LNCaP clone FGC (cell line): ENCODE results near the gene ARSI.

Experiments
- DNase-seq: peaks from one replicate; pipeline ENCODE4 v3.0.0-alpha.2; 2011; ENCODE audit warnings: low read depth
- H3K4me3 ChIP-seq: 2 replicates; pipeline ENCODE4 v1.5.1; 2011; ENCODE audit warnings: mild to moderate bottlenecking, low read depth, low read length, control low read depth
- TF ChIP-seq, protein P1 (sequence below): IDR thresholded peaks from 2 replicates; pipeline ENCODE4 v1.5.1; 2012; ENCODE audit warnings: mild to moderate bottlenecking; ENCODE audit not compliant: control insufficient read depth, insufficient read depth; ENCODE audit errors: extremely low read depth

Gene ARSI

DNA sequence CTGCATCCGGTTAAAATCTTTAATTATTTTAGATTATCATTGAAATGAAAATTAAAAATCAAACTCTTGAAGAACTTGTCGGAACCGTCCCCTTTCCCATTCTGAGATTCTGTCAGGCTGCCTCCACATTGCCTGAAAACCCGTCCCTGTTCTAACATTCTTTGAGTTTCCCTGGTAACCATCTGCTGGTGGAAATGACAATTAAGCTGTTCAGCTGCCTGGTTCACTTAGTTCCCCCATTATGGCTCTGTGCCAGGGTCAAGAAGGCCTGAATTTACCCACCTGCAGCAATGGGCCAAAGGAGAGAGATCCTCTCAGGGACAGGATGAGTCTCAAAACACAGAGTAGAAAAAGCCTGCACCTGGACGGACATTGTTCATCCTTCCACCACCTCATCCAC lies 43.0 kb upstream of the ARSI start:
- DNase-seq: no peak
- no peak overlapping the region for H3K4me3 ChIP-seq
- TF ChIP-seq, protein P1, sequence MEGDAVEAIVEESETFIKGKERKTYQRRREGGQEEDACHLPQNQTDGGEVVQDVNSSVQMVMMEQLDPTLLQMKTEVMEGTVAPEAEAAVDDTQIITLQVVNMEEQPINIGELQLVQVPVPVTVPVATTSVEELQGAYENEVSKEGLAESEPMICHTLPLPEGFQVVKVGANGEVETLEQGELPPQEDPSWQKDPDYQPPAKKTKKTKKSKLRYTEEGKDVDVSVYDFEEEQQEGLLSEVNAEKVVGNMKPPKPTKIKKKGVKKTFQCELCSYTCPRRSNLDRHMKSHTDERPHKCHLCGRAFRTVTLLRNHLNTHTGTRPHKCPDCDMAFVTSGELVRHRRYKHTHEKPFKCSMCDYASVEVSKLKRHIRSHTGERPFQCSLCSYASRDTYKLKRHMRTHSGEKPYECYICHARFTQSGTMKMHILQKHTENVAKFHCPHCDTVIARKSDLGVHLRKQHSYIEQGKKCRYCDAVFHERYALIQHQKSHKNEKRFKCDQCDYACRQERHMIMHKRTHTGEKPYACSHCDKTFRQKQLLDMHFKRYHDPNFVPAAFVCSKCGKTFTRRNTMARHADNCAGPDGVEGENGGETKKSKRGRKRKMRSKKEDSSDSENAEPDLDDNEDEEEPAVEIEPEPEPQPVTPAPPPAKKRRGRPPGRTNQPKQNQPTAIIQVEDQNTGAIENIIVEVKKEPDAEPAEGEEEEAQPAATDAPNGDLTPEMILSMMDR: no peak

DNA sequence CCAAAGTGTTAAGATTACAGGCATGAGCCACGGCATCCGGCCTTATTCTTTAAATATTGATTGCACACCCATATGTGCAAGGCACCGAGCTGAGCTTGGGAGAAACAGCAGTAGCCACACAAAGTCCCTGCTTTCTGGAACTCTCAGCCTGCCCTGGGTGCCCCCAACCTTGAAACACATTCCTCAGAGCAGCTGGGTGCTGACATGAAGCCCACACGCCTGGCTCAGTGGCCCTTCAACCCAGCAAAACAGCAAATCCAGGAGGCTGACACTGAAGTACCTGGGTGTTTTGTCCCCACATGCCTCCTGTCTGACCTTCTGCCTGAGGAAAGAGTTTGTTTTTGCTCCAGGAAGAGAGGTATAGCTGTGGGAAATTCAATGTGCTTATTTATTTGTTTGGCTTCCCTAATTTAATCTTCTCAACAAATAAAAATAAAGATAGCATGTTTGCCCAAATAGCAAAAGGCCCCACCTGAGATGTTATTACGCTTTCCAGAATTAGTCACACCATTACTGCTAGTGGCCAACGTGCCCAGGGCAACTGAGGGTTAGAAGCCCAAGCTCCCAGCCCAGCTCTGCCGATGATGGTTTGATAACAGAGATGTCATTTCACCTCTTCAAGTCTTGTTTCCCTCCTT lies 41.4 kb upstream of the ARSI start:
- DNase-seq: peak; percentile 58

DNA sequence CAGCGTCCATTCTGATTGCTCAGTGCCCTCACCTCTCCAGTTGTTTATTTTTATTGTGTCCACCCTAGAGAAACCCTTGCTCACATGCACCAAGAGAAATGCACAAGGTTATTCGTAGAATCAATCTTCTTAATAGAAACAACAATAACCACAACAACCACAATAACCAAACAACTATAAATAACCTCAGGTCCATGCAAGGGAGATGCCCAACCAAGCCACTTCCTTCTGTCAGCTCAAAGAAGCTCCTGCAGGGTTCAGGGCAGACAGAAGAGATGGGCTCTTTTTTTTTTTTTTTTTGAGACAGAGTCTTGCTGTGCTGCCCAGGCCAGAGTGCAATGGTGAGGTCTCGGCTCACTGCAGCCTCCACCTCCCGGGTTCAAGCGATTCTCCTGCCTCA lies 39.9 kb upstream of the ARSI start:
- TF ChIP-seq, protein P1: no peak
- no peak for DNase-seq
- H3K4me3 ChIP-seq: no peak overlapping the region

More for the DNA sequence above, 41.4 kb upstream of the ARSI start:
- no peak overlapping the region for H3K4me3 ChIP-seq
- TF ChIP-seq, protein P1: no peak

DNA sequence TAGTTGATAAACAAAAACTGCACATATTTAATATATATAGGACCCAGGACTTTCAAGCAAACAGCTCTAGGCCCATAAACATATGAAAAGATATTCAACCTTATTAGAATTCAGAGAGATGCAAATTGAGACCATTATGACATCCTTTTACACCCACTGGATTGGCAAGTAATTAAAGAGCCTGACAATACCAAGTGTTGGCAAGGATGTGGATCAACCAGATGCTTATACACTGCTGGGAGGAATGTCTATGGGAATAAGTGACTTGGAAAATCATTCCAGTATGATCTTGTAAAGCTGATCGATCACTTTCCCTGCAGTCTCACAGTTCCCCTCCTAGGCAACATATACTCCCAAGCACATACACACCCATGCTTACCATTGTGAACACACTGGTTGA lies 39.3 kb upstream of the ARSI start:
- TF ChIP-seq, protein P1: no peak
- DNase-seq: no peak
- no peak overlapping the region for H3K4me3 ChIP-seq

DNA sequence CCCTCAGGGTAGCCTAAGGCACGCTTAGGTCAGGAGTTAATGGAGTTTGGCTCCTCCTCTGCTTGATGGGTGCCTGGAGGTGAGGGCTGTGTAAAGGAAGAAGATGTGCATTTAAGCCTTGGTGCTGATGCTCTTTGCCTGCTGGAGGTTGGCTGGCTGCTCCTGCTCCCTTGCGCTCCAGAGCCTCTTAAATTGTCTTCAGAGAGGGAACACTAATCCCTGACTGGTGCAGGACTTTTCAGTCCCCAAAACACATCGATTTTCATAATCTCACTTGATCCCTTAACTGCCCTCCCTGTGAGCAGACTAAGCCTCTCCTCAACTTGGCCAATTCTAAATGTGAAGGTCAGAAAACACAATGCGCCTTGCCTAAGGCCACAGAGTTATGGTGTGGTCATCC lies 38.6 kb upstream of the ARSI start:
- TF ChIP-seq, protein P1: no peak
- DNase-seq: no peak
- H3K4me3 ChIP-seq: no peak overlapping the region

DNA sequence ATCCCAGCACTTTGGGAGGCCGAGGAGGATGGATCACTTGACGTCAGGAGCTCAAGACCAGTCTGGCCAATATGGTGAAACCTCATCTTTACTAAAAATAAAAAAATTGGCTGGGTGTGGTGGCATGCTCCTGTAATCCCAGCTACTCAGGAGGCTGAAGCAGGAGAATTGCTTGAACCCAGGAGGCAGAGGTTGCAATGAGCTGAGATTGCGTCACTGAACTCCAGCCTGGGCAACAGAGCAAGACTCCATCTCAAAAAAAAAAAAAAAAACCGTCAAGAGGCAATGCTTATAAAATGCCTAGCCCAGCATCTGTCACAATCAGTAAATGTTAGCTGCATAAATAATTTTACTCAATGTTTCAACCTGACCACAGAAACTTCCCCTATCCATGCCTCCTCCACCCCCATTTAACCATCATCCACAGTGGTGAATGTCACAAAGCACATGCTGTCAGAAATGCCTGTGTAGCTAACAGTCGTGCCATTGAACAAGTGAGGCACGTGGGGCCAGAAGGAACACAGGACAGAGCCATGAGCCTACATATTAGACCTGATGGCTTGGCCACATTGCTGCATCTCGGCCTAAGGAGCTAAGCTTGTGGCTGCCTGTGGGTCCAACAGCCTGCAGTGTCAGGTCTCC lies 38.0 kb upstream of the ARSI start:
- H3K4me3 ChIP-seq: no peak overlapping the region
- DNase-seq: no peak
- TF ChIP-seq, protein P1: no peak

DNA sequence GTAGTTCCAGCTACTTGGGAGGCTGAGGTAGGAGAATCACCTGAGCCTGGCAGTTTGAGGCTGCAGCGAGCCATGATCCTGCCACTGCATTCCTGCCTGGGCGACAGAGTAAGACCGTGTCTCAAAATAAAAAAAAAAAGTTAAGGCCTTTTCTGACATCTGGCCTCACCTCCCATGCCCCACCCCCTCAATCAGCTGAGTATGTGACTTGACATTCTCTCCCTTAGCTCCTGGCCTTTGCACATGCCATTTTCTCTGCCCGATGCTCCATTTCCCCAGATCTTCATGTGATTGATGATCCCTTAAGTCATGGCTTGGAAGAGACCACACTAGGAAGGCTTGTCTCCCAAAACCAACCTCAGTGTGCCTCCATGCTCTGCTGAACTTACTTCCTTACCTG lies 37.1 kb upstream of the ARSI start:
- TF ChIP-seq, protein P1: no peak
- no peak overlapping the region for H3K4me3 ChIP-seq
- DNase-seq: no peak
